ENCODE data around the gene GALNT18.

DNA sequence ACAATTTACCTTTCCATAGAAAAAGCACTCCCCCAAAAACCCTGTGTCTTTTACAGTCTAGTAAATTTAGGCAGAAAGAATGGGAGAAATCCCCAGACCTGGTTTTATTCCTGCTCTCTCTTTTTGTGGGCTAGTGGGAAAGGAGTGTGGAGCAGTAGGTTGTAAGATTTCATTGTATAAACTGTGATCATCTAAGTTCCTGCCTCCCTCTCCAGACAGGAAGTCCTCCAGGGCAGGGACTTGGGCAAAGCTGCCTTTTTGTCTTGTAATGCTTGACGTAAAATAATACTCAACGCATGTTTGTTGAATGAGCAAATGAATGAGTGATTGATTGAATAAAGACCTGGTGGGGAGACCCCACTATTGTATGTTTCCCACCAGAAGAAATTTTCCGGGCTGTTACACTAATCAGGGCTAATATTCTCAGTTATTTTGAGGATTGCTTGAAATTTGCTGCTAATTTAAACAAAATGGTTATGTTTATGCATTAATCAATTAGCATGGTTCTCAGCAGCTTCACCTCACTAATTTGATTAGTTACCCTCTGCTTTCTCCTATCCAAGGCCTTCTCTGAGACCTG, 305.1 kb downstream of the GALNT18 start:
- TF ChIP-seq, protein P1, sequence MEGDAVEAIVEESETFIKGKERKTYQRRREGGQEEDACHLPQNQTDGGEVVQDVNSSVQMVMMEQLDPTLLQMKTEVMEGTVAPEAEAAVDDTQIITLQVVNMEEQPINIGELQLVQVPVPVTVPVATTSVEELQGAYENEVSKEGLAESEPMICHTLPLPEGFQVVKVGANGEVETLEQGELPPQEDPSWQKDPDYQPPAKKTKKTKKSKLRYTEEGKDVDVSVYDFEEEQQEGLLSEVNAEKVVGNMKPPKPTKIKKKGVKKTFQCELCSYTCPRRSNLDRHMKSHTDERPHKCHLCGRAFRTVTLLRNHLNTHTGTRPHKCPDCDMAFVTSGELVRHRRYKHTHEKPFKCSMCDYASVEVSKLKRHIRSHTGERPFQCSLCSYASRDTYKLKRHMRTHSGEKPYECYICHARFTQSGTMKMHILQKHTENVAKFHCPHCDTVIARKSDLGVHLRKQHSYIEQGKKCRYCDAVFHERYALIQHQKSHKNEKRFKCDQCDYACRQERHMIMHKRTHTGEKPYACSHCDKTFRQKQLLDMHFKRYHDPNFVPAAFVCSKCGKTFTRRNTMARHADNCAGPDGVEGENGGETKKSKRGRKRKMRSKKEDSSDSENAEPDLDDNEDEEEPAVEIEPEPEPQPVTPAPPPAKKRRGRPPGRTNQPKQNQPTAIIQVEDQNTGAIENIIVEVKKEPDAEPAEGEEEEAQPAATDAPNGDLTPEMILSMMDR (conservative IDR thresholded peaks at IDR 0.05; ENCODE audit: low read length), result no peak
- no peak for TF ChIP-seq EZH2phosphoT487 (IDR thresholded peaks at IDR 0.05; ENCODE audit: borderline replicate concordance, low read depth, low read length)

All from OCI-LY7 (cell line).